Measurements from ENCODE around the gene ZNF267. TPM values are rescaled to one million over a fixed set of nuclear protein-coding genes. Genes with fewer than 3 reads are reported as not detected.
A peak's percentile ranks its signal among the peaks of the same experiment; 100 is the strongest.

The ZNF267 gene
- total and polyA plus RNA-seq, 9 donors: 6.0 to 16.3 (median 13.2) TPM

DNA sequence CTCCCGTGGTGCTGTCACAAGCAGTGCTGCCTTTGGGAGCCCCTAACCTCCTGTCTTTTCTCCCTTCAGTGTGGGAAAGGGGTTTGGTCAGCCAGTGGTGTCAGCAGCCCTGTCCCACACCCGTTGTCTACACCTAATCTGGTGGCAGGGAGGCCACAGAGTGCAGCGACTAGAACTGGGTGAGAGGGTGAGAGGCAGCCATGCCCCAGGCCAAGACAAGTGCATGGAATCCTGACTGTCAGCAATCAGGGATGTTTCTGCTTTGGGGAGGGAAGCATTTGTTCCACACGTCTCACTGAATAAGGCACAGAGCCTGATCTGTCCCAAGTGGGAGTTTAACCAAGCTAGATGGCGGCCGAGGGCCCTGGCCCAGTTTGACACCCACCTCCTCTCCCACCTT, 1.4 kb upstream of the ZNF267 start:
- TF ChIP-seq, protein P1, sequence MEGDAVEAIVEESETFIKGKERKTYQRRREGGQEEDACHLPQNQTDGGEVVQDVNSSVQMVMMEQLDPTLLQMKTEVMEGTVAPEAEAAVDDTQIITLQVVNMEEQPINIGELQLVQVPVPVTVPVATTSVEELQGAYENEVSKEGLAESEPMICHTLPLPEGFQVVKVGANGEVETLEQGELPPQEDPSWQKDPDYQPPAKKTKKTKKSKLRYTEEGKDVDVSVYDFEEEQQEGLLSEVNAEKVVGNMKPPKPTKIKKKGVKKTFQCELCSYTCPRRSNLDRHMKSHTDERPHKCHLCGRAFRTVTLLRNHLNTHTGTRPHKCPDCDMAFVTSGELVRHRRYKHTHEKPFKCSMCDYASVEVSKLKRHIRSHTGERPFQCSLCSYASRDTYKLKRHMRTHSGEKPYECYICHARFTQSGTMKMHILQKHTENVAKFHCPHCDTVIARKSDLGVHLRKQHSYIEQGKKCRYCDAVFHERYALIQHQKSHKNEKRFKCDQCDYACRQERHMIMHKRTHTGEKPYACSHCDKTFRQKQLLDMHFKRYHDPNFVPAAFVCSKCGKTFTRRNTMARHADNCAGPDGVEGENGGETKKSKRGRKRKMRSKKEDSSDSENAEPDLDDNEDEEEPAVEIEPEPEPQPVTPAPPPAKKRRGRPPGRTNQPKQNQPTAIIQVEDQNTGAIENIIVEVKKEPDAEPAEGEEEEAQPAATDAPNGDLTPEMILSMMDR (IDR thresholded peaks at IDR 0.05): no peak
- TF ChIP-seq POLR2A (IDR thresholded peaks at IDR 0.05) (no peak), EP300 (IDR thresholded peaks at IDR 0.05) (no peak)
- no peak for DNase-seq

DNA sequence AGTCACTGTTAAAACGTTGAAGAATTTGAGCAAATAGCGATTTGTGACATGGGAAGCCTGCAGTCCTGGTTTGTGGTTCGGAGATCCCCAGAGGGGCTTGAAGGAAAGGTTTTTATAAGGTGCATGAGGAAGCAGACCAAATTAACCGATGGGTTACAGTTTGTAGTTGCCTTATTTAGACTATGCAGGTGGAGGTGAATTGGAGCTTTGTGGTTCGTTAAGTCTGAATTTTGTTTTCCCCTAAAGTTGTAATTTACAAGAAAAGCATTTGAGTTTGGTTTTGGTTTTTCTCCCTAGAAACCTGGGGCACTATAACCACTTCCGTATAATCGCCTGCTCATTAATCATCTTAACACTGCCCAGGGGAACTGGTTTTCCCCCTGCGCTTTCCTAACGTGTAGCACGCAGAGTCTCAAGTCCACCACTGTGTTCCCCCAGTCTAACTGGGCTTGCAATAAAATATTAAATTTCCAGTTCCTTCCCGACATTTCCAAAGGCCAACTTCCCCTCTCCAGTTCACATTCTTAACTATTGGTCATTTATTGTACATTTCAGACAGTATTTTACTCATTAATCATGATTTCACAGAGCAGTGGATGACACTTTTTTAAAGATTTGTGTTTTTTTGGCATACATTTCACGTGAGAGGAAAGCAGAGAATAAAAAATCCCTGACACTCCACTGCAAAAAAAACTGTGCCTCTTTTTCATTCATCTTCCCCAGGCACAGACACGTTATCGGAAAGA, 932 bp downstream of the ZNF267 start:
- Histone ChIP-seq H3K27me3 (no peaks in the 10 kb centered on the region), H3K9me3 (no peaks in the 10 kb centered on the region), H3K4me1 (ENCODE audit: insufficient read depth) (no peaks in the 10 kb centered on the region), H3K4me3 (peak overlapping the region; percentile 71), H3K27ac (peak overlapping the region; percentile 82 to 87), H3K36me3 (no peaks in the 10 kb centered on the region)
- no peak for DNase-seq
- TF ChIP-seq, protein P1 (IDR thresholded peaks at IDR 0.05): no peak
- TF ChIP-seq EP300 (IDR thresholded peaks at IDR 0.05) (no peak), POLR2A (IDR thresholded peaks at IDR 0.05) (no peak)
- intact Hi-C loops (cut with DNase I): loop anchor here in 3 of 4 donors (10.0 kb wide), 3 partner anchors 420 to 890 kb away; partner anchors contain the start of genes HSD3B7 (in 2 of the 3) and ARMC5 (in 1 of the 3)
- 4 to 5% (median 5%) methylated on average over 14 of the region's 14 CpGs for WGBS, 3 donors

More for the DNA sequence above, 1.4 kb upstream of the ZNF267 start:
- H3K27me3 ChIP-seq: no peaks in the 10 kb centered on the region
- WGBS, 3 donors: 80 to 91% (median 88%) methylated on average over 6 of the region's 6 CpGs
- no peaks in the 10 kb centered on the region for H3K9me3 ChIP-seq
- H3K27ac ChIP-seq: no peak overlapping the region
- H3K36me3 ChIP-seq: no peaks in the 10 kb centered on the region
- H3K4me1 ChIP-seq (ENCODE audit: insufficient read depth): no peaks in the 10 kb centered on the region
- intact Hi-C loops (cut with DNase I): loop anchor here in 3 of 4 donors (10.0 kb wide), 3 partner anchors 417 to 887 kb away; partner anchors contain the start of genes HSD3B7 (in 2 of the 3) and ARMC5 (in 1 of the 3)
- no peak overlapping the region for H3K4me3 ChIP-seq

DNA sequence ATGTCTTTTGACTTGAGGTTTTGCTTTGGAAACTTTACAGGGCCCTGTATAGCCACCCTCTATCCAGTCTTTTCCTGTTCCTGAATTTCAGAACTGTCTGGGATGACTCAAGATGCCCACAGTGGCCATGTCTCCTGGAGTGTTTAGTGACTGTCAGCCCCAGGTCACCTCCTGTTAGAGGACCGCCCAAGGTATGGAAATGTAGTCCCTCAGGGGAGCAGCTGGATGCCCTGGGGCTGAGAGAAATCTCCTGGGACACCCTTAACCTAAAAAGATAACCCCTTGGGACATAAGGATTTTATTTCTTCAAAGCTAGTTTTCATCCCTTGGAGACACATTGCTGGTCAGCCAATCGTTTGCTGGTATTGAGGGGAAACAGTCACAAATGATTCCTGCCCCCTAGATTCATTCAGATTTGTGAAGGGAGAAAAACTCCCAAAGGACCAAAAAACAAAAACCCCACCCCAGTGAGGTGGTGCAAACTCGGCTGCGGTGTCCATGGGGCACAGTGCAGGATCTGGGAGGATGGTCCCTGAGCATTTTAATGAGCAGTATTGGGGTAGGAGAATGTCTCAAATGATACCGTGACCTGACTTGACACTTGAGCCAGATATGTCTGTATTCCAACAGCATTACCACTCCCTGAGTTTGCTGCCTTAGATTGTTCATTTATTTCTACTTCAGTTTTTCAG, 1.7 kb downstream of the ZNF267 start:
- no peaks in the 10 kb centered on the region for H3K4me1 ChIP-seq (ENCODE audit: insufficient read depth)
- H3K27ac ChIP-seq: no peak overlapping the region
- no peaks in the 10 kb centered on the region for H3K36me3 ChIP-seq
- WGBS, 3 donors: 74 to 81% (median 80%) methylated on average over 5 of the region's 5 CpGs
- DNase-seq: no peak
- peak overlapping the region; percentile 71 for H3K4me3 ChIP-seq
- intact Hi-C loops (cut with DNase I): loop anchor here in 3 of 4 donors (10.0 kb wide), 3 partner anchors 420 to 890 kb away; partner anchors contain the start of genes HSD3B7 (in 2 of the 3) and ARMC5 (in 1 of the 3)
- no peaks in the 10 kb centered on the region for H3K27me3 ChIP-seq
- TF ChIP-seq, protein P1 (IDR thresholded peaks at IDR 0.05): no peak
- TF ChIP-seq POLR2A (IDR thresholded peaks at IDR 0.05): no peak
- no peak for TF ChIP-seq EP300 (IDR thresholded peaks at IDR 0.05)
- no peaks in the 10 kb centered on the region for H3K9me3 ChIP-seq

DNA sequence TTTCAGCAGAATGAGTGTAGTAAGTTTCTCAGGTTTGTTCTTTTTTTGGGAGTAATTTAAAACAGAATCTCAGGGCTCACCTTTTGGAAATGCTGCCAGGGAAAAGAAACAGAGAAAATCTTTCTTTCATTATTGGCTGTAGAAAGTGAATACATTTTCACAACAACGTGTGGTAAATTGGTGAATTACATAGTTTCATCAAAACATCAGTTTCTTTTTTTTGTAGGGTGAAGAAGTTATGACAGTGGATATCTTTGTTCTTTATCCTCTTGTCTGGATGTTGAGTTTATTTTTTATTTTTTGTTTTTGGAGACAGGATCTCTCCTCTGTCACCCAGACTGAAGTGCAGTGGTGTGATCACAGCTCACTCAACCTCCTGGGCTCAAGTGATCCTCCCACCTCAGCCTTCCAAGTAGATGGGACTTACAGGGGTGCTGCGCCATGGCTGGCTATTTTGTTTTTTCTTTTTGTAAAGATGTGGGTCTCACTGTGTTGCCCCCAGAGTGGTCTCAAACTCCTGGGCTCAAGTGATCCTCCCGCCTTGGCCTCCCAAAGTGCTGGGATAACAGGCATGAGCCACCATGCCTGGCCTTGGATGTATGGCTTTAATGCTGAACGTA, 2.4 kb downstream of the ZNF267 start:
- Histone ChIP-seq H3K9me3 (no peaks in the 10 kb centered on the region), H3K36me3 (no peaks in the 10 kb centered on the region), H3K27ac (no peak overlapping the region), H3K4me1 (ENCODE audit: insufficient read depth) (peaks cover 3% of the 10 kb centered on the region), H3K27me3 (no peaks in the 10 kb centered on the region), H3K4me3 (no peak overlapping the region)
- DNase-seq: no peak
- 75 to 81% (median 77%) methylated on average over 4 of the region's 4 CpGs for WGBS, 3 donors
- intact Hi-C loops (cut with DNase I): loop anchor here in 3 of 4 donors (10.0 kb wide), 3 partner anchors 421 to 891 kb away; partner anchors contain the start of genes HSD3B7 (in 2 of the 3) and ARMC5 (in 1 of the 3)
- TF ChIP-seq EP300 (IDR thresholded peaks at IDR 0.05): no peak
- no peak for TF ChIP-seq POLR2A (IDR thresholded peaks at IDR 0.05)
- TF ChIP-seq, protein P1 (IDR thresholded peaks at IDR 0.05): no peak

Measured in ovary (tissue), 9 donors.